CD4-positive, alpha-beta T cell treated with Interferon alpha-2 for 1 hour (primary cell): ENCODE results near the gene C6orf62.
"Not testable (repeated sequence)": the region's sequence is repeated elsewhere in the genome, so short reads cannot be mapped to it uniquely, and the experiment has no call there.

Experiments used
- DNase-seq, 2 donors: peaks; one replicate each; pipeline ENCODE4 v3.0.0-alpha.2; 2020 to 2022

The C6orf62 gene

DNA sequence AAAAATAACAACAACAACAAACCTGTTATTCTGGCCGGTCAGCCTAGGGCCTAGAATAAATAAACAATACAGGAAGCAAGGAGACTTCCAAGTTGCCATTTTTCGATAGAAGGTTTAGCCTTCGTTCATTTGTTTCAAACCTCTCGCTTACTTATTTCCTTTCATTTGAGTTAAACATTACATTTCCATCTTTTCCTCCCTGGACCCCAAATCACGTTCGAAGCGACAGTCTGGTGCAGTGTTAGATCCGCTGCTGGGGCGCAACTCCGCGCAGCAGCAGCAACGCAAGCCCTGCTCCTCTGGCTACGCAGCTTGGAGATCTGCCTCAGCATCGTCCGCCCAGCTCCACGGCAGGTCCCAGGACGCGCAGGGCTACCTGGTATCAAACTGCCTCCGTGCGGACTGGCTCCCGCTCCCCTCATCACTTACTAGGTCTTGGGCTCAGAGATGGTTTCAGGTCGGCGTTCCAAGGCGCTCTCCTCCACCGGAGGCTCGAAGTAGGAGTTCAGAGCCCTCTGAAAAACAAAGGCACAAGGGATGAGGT, 52.8 kb downstream of the C6orf62 start:
- no peak for DNase-seq

DNA sequence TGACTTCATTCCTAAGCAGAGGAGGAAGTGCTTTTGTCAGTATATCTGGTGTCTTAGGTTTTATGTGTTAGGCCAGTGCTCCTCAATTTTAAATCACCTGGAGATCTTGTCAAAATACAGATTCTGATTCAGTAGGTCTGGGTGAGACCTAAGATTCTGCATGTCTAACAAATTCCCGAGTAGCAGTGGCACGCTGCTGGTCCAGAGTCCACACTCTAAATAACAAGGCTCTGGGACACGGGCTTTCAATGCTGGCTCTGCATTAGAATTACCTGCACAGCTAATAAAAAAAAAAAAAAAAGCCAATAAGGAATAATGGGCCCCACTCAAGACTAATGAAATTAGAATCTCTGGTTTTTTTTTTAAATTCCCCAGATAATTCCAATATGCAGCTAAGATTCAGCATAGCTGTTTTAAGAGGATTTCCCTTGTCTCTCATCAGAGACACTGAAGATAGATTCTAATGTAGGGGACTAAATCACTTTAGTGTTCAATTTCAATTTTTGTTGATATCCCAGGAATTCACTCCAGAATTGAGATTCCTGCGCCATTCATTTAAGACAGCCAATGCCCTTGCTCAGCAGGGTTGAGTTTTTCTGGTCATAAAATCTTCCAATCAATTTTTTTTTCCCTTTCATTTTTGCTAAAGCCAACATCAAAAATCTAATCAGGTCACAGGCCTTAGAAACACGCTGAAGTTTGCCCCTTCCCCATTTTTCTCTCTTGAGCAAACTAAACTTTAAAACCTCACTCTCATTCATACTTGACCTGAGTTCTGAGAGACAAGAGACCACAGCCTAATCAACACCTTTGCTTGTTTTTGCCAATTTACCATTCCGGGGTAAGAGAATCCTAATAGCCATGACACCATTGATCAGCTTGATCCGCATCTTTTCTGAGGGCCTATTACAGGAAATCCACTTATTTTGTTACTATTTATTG, 54.6 kb downstream of the C6orf62 start:
- DNase-seq, result no peak

DNA sequence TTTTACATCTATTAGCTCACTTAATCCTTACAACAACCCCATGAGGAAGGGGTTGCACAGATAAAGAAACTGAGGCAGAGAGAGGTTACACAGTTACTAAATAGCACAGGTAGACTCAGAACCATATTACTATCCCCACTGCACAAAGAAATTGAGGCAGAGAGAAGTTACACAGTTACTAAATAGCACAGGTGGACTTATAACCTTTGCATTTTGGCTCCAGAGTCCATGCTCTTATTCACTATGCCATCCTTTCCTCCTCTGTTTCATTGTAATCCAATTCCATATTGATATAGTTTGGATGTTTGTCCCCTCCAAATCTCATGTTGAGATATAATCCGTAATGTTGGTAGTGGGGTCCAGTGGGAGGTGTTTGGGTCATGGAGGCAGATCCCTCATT, 55.8 kb downstream of the C6orf62 start:
- no peak for DNase-seq

DNA sequence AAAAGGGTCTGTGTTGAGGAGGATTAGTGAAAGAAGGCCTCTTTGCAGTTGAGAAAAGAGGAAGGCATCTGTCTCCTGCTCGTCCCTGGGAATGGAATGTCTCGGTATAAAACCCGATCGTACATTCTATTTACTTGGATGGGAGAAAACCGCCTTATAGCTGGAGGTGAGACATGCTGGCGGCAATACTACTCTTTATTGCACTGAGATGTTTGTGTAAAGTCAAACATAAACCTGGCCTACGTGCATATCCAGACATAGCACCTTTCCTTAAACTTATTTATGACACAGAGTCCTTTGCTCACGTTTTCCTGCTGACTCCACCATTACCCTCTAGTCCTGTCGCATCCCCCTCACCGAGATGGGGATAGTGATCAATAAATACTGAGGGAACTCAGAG, 56.7 kb downstream of the C6orf62 start:
- no peak for DNase-seq

DNA sequence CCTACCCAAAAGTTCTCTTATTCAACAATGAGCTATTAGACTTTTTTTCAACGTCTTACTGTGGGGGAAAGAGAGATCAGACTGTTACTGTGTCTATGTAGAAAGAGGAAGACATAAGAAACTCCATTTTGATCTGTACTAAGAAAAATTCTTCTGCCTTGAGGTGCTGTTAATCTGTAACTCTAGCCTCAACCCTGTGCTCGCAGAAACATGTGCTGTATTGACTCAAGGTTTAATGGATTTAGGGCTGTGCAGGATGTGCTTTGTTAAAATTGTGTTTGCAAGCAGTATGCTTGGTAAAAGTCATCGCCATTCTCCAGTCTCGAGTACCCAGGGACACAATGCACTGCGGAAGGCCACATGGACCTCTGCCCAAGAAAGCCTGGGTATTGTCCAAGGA, 57.2 kb downstream of the C6orf62 start:
- not testable (repeated sequence) for DNase-seq

DNA sequence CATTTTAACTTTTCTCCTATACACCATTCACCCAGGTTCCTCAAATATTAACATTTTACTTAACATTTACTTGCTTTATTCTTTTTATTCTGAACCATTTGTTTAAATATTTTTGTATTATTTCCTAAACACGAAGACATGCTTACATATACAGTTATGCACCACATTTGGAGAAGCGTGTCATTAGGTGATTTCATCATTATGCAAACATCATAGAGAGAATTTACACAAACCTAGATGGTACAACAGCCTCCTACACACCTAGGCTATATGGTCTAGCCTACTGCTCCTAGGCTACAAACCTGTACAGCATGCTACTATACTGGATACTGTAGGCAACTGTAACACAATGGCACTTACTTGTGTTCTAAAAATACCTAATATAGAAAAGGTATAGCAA, 58.8 kb downstream of the C6orf62 start:
- DNase-seq, result no peak

DNA sequence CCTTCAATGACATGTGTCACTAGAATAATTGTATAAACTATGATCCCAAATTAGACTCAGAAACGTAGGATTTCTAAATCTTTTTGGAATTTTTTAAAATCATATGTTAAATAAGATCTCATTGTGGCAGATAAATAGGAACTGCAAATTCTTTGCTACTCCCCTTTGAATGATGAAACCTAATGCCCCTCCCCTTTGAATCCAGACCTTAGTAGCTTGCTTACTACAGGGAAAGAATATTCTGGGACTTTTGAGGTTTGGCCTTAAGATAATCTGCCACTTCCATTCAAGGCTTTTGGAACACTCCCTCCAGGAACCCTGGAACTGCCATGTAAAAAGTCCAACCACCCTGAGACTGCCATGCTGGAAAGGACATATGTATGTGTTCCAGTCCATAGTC, 59.4 kb downstream of the C6orf62 start:
- no peak for DNase-seq

DNA sequence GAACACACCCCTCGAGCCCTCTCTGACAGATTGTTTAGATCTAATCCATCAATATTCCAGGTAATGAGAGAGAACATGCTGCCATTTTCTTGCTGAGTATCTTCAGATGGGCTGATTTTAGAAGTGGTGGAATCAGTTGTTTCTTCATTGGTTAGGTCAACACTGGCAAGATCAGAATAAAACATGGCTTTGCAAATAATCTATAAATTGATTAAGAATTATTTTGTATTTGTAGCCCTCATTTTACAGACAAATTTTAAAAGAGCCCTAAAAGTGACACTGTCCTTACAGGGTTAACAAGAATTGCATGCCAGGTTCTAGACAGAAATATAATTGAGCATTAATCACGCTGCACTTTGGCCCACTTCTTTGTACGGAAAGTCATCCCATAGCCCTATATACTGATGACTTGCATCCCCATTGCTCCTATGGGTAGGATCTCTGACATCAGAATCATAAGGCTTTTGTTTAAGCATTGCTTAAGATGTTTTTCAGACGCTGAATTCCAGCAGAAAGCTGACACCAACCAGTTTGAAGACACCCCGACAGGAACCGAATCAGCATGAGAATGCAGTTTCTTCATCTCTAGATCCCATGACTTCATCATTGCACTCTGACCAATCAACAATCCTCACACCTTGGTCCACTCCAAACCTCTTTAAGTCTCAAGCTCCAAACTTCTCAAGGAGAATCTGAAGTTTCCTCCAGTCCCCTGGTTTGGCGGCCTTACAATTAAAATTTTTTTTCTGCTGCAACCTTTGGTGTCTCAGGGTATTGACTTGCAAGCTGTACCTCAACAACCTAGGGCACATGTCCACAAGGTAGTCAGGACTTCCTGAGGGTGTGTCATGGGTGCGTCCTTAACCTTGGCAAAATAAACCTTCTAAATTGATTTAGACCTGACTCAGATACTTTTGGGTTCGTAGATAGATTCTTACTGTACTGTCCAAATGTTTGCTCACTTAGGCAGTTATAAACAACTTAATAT, 60.1 kb downstream of the C6orf62 start:
- no peak for DNase-seq

DNA sequence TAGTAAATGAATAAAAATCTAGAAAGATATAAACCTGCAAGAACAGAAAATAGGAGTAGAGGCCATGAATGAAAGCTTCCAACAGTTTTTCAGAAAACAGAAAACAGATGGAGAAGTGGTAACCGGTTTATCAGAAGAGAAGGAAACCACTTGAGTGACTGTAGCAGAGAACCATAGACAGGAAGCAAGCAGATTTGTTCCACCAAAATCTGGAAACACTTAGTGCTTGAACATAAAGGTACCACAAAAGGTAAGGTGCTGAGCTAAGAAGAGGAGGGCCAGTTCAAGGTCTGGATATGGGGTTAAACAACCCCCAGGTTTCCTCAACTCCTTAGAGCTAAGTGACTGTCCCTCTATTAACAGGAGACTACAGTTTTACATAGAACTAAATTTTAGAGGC, 63.7 kb downstream of the C6orf62 start:
- no peak for DNase-seq
